Measurements from ENCODE around the gene PEX11B.
A peak's percentile ranks its signal among the peaks of the same experiment; 100 is the strongest.

The PEX11B gene

DNA sequence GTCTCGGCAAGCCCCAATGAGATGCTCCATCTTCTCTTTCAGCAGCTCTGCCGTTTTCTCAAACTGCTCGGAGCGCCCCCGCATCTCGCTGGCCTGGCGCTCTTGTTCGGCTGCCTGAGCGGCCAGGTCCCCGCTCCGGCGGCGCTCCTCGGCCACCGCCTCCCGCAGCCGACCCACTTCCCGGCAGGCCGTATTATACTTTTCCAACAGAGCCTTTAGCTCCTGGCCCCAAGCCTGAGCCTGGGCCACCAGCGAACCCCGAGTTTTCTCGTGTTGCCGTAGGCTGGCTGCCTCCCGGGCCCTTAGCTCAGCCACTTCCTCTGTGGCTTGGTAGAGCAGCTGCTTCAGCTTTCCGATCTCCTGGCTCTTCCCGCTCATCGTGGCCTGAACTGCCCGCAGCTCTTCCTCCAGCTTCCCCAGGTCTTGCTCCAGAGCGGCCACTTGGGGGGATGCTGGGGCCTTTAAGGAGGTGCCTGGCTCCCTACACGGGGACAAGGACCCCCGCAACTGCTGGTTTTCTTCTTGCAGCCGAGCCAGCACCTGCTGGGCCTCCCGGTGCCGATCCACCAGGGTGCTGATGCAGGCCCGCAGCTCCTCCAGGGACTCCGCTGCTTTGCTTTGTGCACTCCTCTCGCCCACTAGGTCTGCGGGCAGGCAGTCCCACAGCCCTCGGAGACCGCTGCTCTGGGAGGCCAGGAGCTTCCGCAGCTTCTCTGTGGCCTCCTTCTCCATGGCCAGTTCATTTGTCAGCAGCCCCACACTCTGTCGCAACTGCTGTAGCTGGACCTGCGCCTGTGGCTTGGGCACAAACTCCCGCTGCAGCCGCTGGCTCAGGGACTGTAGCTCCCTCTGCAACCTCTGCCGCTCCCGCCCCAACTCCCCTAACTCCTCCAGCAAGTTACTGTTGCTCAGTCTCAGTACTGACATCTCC is 46.3 kb downstream of the PEX11B start:
- DNase-seq = peak; percentile 42
- peak; percentile 81 for ATAC-seq

DNA sequence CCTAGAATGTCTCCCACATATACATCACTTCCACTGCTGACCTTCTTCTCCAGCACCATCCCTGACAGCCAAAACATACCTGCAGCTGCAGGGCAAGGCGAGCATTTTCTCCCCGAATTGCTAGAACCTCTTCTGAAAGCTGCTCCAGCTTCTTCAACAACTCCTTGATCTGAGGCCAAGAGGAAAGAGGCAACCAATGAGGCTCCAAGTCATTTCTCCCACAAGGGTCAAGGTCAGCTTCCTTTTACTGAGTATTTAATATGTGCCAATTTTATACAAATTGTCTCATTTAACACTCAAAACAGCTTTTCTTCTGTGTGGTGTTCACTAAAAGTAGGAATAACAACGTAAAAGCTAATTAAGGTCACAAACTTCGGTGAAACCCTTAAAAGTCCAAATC is 50.3 kb downstream of the PEX11B start:
- ATAC-seq = no peak

DNA sequence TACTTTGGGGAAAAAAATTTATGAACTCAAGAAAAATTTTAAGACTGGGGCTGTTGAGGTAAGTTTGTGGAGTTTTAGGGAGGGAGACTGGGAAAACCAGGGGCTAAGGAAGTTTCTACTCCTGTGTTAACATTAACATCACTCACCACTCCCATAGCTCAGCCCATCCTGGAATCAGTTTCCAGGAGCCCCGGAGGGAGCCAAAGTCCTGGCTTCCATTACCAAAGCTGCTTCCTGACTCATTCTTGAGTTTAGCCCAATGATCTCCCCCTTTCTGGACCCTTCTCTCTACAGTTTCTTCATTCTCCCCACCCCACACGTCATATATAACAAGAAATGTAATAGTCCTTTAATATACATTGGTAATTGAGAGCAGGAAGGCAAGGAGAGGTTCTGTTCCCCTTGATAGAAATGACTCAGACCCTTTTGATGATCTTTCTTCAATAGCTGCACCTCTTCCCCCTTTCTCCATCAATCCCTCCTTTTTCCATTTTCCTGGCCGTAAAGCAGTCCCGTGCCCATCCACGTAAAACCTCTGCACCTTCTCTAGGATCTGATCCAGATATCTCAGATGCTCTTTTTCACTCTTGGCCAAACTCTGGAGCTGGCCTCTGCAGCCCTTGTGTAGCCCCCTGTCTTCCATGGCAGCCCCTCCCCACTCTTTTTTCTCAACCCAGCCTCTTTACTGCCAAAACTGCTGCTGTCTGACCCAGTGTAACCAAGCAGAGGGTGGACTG is 55.1 kb downstream of the PEX11B start:
- no peak for DNase-seq
- ATAC-seq = no peak

More for the DNA sequence above, 50.3 kb downstream of the PEX11B start:
- DNase-seq = no peak
